ENCODE measurements around the gene MYBPC2.
"Not testable (repeated sequence)": the region's sequence is repeated elsewhere in the genome, so short reads cannot be mapped to it uniquely, and the experiment has no call there.

MYBPC2 gene

DNA sequence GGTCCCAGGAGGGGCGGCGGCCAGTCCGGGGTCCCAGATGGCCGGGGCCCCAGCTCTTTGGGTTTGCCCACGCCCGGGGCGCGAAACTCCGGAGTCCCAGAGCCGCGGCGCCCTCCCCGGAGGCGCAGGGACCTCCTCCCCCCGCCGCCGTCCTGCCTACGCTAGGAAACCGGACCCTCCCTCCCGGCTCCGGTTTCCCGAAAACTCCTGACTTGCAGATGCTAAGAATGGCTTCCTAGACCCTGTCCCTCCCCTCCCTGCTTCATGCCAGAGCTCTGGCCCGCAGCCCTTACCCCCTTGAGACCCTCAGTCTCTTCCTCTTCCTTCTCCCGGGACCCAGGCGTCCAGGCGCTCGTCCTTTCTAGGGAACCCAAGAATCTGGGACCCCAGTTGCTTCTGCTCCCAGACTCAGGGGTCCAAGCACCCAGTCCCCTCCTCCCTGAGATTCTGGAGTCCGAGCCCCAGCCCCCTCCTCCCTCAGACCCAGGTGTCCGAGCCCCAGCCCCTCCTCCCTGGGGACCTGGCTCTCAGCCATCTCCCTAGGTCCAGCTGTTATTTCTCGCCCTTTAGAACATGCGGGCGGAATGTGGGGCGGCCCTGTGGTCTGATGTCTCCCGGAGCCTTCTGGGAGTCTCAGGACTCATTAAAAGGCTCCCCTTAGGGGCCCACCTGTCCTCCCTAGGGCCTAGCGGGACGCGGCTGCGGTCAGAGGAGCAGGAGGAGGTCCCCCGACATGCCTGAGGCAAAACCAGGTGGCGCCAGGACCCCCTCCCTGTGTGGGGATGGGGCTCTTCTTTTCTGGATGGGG is at the start of gene MYBPC2:
TSS of gene MYBPC2 (plus strand) at position 672 of the 808 bp plus-strand sequence. CDS start at position 734, 62 bp downstream.
- no peak for DNase-seq (ENCODE audit: low spot score)

DNA sequence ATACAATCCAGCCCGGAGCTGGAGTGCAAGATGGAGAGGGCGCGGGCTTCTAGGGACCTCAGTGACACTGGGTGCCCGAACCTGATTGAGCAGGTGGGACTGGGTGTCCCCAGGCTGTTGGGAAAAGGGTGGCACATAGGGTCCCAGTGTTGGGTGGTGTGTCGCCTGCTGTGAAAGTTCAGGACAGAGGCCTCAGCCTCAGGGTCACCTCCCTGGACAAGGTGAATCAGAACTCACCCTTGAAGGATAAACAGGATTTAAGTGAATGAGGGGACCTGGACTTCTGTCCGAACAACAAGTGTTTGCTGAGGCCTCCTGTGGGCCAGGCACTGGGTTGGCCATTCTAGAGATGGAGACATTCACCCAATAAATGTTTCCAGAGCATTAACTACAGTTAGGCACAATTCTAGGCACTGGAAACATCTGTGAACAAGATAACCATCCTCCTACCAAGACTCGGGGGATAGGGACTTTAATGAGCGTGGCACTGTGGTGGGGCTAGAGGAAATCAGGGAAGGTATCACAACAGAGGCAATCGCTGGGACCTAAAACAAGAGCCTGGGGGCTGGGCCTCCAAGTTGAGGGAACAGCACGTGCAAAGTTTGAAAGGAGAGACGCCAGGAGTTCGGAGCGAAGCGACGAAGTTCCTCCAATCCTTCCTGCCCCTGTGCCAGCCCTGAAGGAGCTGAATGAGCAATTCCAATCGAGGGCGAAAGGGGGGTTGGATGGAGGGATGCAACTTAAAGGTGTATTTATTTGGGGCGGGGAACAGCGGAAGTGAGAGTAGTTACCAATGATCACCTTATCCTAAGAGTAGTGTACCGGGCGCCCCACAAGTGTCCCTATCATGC is 49.5 kb upstream of the MYBPC2 start:
- DNase-seq (ENCODE audit: low spot score), result no peak

DNA sequence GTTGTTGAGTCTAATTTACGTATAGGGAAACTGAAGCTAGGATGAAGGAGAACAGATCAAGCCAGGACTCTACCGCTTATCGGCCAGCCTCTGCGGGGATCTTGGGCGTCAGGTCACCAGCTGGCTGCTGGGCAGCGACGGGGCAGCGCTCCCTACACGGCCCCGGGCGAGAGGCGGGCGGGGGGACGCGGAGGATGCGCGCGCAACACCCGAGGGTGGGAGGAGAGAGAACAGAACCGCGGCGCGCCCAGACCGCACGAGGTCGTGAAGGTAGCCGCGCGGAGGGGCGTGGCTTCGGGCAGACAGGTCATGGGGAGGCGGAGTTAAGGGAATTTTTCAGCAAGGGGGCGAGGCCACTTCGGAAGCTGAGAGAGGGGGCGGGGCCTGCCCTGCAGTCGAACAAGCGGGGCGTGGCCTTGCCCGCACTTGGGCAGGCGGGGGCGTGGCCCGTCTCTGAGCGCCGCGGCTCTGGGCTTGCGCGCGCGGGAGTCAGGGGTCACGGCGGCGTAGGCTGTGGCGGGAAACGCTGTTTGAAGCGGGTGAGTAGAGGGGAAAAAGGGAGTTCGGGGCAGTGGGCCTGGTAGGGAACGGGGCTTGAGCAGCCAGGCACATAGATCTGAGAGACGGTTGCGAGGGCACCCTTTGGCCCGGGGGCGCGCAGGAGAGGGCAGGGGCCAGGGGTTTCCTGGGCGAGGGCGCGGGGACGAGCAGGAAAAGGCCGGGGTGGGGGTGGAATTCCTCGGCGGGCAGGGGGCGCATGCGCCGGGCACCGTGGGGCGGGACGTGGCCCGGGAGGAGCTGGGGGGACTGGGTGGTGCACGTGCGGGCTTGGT is 48.6 kb upstream of the MYBPC2 start, which contains the start of gene POLD1:
TSS of gene POLD1 (plus strand) at position 496 of the 833 bp plus-strand sequence. CDS start 14,505 bp downstream, outside the sequence.
- DNase-seq (ENCODE audit: low spot score), result peak; percentile 98

DNA sequence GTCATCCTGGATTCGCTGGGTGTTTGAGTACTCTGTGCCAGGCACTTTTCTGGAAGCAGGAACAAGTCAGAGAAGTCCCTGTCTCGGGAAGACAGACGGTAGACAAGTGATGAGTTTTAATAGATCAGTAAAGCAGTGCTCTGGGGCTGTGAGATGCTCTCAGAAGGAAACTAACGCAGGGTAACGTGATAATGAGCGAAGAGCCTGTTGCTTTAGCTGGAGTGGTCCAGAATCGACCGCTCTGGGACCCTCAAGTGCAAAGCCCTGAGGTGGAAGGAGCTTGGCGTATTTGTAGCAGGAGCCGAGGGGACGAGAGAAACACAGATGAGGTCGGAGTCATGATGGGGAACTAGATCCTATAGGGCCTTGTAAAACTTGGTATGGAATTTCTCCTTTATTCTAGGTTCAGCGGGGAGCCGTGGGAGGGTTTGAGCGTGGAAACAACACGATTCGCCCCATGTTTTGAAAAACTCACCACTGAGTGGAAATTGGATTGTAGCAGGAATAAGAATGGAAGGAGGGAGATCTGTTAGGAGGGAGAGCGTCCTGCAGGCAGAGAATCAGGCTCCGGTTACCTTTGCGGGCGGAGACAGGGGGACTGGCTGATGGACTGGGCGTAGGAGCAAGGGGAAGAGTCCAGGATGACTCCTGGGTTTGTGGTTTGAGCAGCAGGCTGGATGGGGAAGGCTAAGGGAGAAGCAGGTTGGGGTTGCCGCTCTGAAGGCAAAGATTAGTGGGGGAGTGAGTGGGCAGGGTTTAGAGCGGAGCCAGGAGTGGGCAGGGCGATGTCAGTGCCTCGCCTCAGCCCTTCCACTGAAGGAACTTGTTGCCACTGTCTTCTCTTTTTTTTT is 47.8 kb upstream of the MYBPC2 start:
- DNase-seq (ENCODE audit: low spot score), result peak; percentile 37

DNA sequence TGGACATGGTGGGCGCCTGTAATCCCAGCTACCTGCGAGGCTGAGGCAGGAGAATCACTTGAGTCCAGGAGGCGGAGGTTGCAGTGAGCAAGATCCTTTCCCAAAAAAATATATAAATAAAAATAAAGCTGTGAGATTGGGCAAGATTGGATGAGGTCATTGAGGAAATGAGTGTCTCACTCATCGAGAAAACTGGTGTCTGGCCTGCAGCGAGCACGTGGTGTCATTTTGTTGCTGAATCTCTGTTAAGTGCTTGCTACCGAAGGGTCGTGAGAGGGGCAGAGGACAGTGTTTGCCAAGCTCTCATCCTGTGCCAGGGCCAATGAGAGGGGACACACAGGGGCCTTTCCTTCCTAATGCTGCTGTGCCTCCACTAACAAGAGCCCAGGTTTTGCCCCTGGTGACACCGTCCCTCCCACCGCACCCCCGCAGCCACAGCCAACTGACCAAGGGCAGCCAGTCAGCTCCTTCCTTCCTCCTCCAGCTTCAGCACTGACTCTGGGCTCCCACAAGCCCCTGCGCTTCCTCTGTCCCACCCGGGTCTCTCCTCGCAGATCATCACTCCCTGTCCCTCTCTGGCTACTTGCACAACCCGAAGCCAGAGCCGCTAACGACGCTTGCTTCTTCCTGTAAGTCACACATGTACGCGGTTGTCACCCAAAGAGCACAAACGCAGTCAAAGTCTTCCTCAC is 45.4 kb upstream of the MYBPC2 start:
- DNase-seq (ENCODE audit: low spot score), result no peak

DNA sequence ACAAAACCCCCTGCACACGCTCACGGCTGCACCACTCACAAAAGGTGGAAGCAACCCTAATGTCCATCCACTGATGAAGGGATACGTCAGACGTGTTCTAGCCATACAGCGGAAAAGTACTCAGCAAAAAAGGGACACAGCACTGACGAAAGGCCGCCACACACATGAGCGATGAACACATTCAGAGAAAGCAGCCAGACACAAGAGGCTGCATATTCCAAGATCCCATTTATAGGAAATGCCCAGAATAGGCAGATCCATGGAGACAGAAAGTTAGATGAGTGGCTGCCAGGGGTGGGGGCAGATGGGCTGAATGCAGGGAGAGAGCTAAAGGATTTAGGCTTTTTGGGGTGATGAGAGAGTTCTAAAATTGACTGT is 44.8 kb upstream of the MYBPC2 start:
- no peak for DNase-seq (ENCODE audit: low spot score)

DNA sequence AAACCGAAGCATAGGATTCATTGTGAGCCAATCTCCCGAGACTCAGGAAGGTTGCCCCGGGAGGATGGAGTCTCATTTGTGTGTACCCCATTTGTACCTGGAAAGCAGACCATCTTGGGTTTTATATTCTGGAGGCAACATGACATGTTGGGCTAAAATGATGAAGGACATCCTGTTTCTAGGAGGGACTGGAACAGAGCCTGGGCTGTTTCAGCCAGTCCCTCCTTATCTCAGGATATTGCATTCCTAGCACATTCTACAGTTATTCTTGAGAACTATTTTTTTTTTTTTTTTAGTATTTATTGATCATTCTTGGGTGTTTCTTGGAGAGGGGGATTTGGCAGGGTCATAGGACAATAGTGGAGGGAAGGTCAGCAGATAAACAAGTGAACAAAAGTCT is 42.4 kb upstream of the MYBPC2 start:
- DNase-seq (ENCODE audit: low spot score), result not testable (repeated sequence)

DNA sequence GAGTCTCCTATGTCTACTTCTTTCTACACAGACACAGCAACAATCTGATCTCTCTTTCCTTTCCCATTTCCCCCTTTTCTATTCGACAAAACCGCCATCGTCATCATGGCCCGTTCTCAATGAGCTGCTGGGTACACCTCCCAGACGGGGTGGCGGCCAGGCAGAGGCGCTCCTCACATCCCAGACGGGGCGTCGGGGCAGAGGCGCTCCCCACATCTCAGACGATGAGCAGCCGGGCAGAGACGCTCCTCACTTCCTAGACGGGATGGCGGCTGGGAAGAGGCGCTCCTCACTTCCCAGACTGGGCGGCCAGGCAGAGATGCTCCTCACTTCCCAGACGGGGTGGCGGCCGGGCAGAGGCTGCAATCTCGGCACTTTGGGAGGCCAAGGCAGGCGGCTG is 41.7 kb upstream of the MYBPC2 start:
- DNase-seq (ENCODE audit: low spot score), result not testable (repeated sequence)

DNA sequence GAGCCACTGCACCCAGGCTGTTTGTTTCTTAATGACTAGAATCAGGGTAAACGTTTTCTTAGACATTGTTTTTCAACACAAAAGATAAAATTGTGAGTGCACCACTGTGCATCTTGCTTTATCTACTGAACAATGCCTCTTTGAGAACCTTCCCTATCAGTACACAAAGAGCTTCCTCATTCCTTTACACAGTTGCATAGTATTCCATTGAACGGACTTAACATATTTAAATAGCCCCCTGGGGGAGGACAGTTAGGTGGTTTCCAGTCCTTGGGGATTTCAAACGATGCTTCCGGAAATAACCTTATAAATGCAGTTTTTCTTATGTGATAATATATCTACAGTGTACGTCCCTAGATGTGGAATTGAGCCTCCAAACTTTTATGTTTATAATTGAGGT is 39.9 kb upstream of the MYBPC2 start:
- DNase-seq (ENCODE audit: low spot score), result no peak

DNA sequence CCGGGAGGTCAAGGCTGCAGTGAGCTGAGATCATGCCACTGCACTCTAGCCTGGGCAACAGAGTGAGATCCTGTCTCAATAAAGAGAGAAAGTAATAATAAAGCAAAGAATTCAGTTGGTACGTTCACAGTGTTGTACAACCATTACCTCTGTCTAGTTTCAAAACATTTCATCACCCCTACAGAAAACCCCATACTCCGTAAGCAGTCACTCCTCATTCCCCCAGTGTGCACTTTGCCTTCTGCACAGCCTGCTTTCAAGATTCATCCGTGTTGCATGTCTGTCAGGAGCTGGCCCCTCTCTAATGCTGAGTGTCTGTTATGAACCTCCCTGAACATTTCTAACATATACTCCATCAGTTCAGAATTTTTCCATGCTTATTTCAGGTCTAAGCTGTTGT is 39.1 kb upstream of the MYBPC2 start:
- DNase-seq (ENCODE audit: low spot score), result no peak

DNA sequence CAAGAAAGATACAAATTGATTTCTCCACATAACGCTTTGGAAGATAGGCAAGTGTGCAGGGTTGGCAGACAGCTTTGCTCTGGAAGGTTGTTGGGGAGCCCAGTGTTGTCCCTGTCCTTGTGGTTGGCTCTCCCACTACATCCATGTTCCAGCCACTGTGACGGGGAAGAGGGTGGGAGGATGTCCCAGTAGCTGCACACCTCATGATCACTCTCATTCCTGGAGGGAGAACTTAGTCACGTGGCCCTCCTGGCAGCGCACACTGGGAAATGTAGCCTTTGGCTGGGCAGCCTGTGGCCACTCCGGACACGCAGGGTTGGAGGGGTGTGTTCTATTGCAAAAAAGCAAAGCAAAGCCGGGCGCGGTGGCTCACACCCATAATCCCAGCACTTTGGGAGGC is 38.7 kb upstream of the MYBPC2 start:
- DNase-seq (ENCODE audit: low spot score), result no peak

DNA sequence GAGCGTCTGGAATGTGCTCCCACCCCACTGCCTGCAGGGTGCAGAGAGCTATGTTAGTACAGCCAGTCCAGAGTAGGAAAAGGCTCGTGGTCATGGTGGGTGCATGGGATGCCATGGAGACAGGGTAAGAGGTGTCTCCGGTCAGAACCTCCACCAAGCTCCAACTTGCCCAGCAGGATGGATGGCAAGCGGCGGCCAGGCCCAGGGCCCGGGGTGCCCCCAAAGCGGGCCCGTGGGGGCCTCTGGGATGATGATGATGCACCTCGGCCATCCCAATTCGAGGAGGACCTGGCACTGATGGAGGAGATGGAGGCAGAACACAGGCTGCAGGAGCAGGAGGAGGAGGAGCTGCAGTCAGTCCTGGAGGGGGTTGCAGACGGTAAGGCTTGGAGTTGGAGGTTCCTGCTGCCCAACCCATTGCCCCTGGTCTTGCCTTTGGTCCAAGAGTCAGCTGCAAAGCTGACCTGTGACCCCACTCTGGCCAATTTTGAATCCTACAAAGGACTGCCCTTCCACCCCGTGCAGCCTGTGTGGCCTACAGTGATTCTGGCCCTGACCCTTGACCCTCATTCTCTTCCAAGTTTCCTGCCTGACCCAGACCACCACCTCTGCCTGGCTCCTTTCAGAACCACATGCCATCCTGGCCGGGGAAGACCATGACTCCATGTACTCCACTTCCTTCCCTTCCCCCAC is 33.9 kb upstream of the MYBPC2 start:
- no peak for DNase-seq (ENCODE audit: low spot score)

DNA sequence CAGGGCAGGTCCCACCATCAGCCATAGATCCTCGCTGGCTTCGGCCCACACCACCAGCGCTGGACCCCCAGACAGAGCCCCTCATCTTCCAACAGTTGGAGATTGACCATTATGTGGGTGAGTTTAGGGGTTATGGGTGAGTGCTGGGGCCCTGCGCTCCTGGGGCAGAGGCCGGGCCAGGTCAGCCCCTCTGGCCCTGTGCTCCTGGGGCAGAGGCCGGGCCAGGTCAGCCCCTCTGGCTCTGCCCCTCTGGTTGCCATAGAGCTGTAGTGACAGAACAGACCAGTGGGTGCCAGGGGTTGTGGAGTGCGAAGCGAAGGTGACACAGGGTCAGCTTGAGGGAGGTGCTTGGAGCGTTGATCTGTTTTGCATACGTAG is 33.3 kb upstream of the MYBPC2 start:
- no peak for DNase-seq (ENCODE audit: low spot score)

DNA sequence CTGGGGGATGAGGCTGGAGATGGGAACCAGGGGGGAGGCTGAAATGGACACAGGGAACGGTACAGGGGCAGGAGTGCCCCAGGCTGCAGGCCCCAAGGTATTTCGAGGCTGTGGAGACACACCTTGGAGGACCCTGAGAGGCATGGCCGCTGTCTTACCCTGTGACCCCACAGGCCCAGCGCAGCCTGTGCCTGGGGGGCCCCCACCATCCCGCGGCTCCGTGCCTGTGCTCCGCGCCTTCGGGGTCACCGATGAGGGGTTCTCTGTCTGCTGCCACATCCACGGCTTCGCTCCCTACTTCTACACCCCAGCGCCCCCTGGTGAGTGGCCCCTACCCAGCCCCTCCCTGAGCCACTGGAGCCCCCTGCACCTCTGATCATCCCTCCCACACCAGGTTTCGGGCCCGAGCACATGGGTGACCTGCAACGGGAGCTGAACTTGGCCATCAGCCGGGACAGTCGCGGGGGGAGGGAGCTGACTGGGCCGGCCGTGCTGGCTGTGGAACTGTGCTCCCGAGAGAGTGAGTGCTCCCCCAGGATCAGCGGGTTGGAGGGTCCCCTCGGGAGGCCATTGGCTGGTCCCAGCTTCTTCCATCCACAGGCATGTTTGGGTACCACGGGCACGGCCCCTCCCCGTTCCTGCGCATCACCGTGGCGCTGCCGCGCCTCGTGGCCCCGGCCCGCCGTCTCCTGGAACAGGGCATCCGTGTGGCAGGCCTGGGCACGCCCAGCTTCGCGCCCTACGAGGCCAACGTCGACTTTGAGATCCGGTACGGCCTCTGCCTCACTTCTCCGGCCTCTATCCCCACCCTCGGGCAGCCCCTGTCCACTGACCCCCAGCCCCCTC is 30.9 kb upstream of the MYBPC2 start:
- no peak for DNase-seq (ENCODE audit: low spot score)

DNA sequence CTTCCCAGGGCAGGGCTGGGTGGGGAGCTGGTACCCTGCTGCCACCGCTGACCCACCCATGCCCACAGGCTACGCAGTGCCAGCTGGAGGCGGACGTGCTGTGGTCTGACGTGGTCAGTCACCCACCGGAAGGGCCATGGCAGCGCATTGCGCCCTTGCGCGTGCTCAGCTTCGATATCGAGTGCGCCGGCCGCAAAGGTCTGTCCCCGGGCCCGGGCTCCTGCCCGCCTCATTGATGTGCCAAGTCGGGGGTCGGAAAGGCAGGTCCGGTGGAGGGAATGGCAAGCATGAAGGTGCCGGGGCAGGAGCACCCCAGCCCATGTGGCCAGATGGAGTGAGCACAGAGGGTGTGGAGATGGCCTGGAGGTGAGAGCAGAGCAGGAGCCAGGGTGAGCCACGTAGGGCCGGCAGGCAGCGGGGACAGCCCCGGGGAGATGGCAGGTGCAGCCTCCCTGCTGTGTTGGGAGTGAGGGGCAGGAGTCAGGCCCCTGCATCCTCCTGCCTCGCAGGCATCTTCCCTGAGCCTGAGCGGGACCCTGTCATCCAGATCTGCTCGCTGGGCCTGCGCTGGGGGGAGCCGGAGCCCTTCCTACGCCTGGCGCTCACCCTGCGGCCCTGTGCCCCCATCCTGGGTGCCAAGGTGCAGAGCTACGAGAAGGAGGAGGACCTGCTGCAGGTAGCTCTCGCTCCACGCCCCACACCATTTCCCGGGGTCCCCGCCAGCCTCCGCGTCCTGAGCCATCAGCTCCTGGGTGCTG is 30.0 kb upstream of the MYBPC2 start:
- DNase-seq (ENCODE audit: low spot score), result no peak

DNA sequence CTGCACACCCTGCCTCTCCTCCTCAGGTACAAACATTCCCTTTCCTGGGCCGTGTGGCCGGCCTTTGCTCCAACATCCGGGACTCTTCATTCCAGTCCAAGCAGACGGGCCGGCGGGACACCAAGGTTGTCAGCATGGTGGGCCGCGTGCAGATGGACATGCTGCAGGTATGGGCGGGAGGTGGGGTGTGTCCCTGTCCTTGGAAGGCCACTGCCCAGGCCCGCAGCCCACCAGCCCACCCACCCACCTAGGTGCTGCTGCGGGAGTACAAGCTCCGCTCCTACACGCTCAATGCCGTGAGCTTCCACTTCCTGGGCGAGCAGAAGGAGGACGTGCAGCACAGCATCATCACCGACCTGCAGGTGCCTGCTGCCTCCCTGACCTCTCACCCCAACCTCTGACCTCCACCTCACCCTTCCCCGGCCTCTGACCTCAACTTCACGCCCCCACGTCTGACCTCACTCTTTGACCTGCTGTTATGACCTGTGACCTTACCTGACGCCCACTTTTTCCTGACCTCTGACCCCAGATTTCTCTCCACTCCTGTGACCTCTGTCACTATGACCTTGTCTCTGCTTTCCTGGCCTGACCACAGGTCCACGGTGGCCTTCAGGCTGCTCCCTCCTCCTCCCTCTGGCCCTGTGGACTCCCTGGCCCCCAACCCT is 26.4 kb upstream of the MYBPC2 start:
- DNase-seq (ENCODE audit: low spot score), result no peak

DNA sequence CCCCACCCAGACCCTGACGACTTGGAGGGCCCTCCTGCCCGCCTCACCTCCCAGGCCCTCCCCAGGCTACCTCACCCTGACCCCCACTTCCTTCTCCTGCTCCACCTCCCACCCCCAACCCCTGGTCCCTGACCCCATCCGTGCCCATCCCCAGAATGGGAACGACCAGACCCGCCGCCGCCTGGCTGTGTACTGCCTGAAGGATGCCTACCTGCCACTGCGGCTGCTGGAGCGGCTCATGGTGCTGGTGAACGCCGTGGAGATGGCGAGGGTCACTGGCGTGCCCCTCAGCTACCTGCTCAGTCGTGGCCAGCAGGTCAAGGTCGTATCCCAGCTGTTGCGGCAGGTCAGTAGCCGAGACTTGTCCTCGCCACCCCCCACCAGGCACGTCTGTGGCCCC is 25.9 kb upstream of the MYBPC2 start:
- no peak for DNase-seq (ENCODE audit: low spot score)

DNA sequence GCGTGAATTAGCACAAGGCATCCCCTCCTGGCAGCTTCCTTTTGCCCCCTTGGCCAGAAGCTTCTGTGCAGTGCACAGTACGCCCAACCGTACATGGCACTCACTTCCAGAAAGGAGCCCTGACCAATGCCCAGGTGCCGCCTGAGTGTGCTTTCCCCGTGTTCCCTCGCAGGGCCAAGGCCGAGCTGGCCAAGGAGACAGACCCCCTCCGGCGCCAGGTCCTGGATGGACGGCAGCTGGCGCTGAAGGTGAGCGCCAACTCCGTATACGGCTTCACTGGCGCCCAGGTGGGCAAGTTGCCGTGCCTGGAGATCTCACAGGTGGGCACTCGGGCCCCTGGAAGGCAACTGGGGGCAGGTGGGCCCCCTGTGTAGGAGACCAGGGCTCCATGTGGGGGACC is 23.3 kb upstream of the MYBPC2 start:
- DNase-seq (ENCODE audit: low spot score), result no peak

Data from kidney tubule cell (primary cell).